ENCODE measurements around the gene CAMKMT.

Gene CAMKMT

DNA sequence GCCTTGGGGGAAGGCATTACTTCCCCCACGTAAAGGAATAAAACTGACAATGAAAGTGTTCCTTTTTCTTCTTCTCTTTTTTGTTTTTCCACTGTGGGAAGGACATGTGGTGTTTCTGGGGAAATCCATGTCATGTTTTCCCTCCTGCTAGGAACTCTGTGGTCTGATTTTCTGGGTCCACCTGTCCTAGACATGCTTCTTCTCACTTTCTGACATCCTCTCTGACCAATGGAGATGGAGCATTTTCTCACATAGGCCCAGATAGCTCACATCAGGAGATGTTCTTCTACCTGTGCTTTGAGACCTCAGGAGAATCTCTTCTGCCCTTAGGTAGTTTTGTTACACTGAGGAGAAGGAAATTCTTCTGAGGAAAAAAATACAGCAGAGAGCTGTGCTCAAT is 327.8 kb downstream of the CAMKMT start:
- no peak for DNase-seq (ENCODE audit: low read depth in 2 of 2)

DNA sequence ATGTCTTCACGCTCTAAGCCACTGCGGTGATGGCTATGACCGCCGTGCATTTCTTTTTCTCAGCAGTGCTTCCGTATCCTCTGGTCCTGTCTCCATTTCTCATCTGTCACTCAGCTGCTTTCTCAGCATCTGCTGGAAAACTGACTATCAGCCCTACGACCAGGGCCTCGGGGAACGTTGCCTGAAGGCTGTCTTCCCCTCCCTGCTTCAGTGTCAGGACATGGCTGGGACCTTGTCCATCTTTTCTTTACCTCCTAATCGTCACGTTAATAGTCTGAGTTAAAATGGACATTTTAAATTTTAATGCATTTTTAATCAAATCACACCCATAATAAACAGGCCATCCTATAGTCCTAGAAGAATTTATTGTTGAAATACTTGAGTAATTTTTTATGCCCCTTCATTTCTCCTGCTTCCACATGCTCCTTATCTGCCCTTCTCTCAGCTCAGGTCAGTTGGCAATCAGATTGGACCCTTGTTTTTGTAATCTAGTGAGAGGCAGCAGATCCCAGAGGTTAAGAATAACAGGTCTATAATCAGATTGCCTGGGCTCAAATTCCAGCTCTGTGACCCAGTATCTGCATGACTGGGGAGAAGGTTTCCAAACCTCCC is 329.5 kb downstream of the CAMKMT start:
- no peak for DNase-seq (ENCODE audit: low read depth in 2 of 2)

DNA sequence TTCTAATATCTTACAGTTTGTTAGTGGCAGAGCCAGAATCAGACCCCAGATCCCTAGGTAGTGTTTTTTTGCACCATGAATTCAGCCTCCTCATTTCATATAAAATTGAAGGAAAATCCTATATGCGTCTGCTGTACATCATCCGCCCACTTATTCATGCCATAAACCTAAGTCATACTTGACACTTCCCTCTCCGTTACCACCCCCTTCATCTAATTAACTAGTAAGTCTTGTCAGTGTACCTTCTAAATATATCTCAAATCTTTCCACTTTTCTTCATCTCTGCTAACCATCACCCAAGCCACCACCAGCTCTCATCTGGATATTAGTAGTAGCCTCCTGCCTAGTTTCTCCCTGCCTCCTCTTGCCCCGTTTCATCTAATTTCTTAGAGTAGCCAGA is 331.1 kb downstream of the CAMKMT start:
- DNase-seq (ENCODE audit: low read depth in 2 of 2): no peak

DNA sequence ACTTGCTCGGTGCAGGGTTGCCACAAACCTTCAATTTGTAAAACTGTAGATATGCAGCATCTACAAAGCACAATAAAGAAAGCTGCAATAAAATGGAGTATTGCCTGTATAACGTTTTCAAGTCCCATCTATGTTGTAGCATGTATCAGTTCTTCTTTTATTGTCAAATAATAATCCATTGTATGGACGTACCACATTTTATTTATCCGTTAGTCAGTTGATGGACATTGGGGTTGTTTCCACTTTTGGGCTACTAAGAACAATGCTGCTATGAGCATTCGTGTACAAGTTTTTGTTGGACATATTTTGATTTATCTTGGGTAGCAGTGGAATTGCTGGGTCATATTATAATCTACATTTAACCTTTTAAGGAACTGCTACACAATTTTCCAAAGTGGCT is 339.1 kb downstream of the CAMKMT start:
- no peak for DNase-seq (ENCODE audit: low read depth in 2 of 2)

DNA sequence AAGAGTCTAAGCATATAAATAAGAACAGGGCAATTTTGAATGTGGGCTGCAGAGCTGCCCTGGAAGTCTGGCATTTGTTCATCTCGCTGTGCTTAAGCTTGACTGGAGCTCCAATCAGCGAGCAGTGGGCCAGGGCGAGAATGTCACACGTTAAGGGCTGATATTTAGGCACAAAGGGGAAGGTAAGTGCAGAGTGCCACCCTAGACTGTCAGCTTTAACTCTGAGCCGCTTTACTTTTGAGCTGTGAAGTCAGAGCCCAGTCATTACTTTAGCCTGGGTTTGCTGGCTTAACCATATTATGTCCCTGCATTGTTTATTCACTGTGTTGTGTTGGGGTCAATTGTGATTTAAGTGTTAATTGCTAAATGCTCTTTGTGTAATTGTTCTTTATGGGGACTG is 343.6 kb downstream of the CAMKMT start:
- DNase-seq (ENCODE audit: low read depth in 2 of 2): no peak

DNA sequence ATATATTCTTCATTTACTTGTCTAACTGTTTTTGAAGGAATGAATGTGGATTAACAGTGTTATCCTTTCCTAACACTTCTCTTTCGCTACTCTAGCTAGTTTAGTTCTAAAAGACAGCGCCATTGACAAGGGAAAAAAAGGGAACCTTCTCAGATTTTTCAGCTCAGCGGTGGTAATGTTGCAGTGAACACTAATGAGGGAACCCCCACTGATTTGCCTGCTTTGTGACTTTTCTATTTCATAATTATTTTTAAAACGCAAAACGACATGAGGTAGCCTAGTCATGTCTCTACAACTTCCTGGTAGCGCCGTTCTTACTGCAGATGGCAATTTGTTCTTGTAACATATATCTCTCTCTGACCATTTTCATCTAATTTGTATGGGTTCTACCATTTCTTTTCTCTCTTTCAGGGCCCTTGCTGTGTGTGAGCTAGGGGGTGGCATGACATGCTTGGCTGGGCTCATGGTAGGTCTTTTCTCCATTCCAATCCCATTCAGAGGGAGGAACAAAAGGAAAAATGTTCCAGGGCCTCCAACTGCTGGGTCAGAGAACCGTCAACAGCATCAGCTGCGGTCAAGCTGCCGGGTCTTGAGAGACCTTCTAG is 344.2 kb downstream of the CAMKMT start:
- no peak for DNase-seq (ENCODE audit: low read depth in 2 of 2)

DNA sequence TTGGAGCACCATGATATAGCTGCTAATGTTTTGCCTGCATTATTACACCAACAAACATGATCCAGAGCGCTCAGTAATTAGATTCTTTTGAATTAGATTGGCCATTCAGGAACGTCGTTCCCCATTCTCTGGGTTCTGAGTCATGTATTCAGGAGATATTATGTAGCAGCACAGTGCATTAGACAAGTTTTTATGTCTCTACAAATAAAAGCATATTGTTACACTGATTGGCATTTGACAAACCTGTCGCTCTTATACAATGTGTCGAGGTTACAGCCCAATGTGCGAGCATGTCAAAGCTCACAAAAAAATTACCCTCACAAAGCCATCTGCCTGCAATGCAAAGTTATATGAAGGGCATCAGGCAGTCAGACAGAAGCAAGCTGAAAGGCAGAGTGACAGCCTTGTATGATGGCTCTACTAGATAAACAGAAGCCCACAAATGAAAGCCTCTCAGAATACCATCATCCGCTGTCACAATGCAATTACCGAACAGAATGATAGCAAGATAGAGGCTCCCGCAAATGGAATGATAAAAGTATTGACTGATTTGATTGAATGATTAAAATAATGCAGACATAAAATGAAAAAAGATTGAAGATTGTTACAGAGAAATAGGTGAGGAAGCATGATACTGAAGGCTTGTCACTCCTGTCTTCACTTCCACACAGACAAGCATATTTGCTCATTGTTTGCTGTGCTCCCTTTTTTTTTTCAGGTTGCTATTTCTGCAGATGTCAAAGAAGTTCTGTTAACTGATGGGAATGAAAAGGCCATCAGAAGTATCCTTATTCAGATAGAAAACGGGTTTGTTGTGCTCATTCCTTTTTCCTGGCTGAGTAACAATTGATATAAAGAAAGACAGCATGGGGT is 345.2 kb downstream of the CAMKMT start:
- no peak for DNase-seq (ENCODE audit: low read depth in 2 of 2)

DNA sequence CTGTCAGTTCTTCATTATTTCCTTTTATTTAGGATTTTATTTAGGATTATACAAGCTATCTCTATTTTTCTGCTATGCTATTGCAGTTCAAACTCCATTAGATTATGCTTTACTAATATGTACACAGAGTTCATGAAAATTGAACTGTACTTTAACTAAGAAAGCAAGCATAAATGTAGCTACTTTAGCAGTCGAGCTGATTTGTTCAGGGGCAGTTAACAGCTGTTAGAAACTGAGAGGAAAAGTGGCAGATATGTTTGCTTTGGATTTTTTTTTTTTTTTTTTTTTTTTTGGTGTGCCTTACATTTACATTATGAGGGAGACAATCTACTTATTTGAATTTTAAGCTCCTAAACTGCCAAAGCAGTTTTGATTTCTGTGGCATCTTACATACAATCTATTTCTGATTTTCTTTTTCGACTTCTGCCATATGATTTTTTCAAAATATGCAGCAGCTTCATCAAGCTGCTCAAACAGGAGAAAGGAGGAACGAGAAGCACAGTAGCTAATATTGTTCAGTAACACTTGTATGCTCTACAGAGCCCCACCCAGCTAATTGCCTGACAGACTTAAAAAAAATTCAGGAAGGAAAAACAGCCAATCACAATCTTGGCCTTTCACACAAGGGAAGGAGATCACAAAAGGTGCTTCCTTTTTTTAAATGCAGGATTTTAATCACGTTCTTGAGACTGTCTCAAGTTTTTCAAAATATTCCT is 346.4 kb downstream of the CAMKMT start:
- DNase-seq (ENCODE audit: low read depth in 2 of 2): no peak

DNA sequence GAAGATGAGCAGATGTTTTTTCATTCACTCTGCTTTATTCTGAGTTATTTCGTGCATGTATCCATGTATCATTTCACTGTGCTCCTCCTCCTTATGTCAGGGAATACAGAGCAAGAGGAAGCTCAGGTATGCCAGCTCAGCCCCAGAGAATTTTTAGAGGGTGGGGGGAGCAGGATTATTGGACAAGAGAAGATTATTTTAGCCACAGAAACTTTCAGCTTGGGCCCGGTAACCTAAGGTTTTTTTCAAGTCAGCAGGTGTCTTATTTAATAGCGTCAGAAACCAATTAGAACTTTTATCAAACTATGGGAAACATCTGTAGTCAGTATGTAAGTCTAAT is 346.9 kb downstream of the CAMKMT start:
- no peak for DNase-seq (ENCODE audit: low read depth in 2 of 2)

DNA sequence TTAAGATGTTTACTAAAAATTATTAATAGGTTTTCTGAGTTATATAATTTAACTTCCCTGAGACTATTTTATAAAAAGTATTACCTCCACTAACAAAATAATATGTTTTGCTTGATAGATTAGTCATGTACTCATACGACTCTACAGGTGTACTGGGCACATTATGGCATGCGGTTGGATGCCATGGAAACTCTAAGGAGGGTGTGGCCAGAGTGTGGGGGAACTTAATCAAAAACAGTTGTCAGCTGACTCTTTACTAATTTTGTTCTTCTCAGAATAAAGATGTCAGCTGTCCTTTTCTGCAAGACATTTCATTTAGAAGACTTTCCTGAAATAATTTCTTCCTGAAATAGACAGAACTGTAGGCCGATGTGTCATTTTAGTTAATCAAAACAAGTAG is 351.4 kb downstream of the CAMKMT start:
- no peak for DNase-seq (ENCODE audit: low read depth in 2 of 2)

DNA sequence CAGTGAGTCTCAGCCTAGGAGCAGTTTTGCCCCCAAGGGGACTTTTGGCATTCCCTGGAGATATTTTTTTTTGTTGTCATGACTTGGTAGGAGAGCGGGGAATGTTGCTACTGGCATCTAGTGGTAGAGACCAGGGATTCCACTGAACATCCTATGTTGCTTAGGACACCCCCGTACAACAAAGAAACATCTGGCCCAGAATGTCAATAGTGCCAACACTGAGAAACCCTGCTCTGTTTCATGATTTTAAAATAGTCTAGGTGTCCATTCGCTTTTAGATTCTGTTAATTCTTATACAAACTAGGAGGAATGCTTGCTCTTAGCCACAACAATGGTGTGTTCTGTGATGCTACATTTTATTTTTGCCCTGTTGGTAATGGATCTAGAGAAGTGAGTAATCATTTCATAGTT is 353.9 kb downstream of the CAMKMT start:
- no peak for DNase-seq (ENCODE audit: low read depth in 2 of 2)

DNA sequence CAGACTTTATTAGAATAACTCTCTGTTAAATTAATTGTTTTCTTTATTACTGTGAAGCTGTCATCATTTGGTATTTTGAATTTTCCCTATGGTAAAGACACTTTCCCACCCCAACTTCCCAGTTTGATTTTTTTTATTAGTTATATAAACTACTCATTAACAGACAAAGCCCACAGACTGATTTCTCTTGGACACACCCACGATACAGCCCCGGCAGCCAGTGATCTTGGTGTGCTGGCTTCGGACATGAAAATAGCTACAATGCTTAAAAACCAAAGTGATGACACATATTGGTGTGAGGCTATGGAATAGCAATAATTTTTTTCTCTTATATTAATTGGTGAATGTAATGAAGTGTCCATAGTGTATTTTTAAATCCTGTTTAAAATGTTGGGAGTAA is 354.4 kb downstream of the CAMKMT start:
- no peak for DNase-seq (ENCODE audit: low read depth in 2 of 2)

DNA sequence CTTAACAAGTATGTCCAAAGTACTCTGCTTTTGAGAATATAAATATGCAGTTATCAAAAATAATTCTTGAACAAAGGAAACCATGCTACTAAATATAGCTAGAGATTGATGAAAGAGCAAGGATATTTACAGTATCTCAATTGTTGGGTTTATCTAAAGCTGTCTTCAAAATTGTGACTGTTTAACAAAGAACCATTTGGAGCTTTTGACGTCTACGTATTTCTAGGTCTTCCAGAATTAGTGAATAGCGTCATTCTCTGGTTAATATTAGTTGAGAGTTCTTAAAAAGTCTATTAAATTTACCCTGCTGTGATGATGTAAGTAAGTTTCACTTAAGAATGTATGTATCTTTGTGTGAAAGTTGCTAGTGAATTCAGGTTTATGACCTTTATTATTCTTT is 356.7 kb downstream of the CAMKMT start:
- DNase-seq (ENCODE audit: low read depth in 2 of 2): no peak

DNA sequence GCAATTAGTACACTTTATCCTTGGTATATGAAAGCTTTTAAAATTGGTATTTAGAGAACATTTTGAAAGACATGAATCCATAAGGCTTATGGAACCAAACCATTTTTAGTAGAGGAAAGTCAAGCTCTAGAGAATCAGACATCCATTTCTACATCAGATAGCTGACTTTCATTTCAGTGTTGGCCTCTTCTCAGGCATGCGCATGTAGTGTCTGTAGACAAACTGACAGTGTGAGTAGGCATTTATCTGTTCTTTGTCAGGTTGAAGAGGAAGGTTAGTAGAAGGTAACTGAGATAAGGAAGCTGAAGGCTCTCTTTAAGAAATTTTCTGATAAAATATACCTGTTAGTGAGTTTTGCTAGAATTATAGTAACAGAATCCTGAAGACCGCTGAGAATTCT is 357.8 kb downstream of the CAMKMT start:
- DNase-seq (ENCODE audit: low read depth in 2 of 2): no peak

DNA sequence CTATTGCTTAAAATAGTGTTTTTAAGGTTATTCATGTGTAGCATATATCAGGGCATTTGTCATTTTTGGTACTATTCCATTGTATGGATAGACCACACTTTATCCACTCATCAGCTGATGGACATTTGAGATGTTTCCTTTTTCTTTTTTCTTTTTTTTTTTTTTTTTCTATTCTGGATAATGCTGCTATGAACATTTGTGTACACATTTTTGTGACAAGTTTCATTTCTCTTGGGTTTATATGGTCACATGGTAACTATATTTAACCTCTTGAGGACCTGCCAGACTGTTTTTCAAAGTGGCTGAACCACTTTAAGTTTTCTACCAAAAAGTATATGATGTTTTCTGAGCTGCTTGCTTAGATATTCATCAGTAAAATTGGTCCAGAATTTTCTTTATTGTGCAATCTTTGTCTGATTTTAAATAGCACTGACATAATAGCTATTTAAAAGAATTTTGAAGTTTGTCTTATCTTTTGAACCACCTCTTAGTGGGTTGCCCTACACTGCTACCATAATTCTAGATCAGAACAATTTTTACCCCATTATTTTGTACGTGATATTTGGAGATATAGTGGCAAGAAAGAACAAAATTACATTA is 360.4 kb downstream of the CAMKMT start:
- no peak for DNase-seq (ENCODE audit: low read depth in 2 of 2)

DNA sequence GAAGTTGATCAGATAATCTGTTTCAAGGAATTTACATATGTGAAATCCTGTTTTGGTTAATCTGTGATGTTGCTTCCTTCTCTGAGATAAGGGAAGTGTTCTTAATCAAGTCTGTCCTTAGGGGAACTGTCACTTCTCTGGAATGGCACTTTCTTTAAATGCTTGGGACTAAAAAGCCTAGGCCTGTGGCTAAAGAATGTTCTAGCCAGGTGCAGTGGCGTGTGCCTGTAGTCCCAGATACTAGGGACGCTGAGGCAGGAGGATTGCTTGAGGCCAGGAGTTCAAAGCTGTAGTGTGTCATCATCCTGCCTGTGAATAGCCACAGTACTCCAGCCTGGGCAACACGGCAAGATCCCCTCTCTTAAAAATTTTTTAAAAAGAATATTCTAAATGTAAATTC is 362.2 kb downstream of the CAMKMT start:
- no peak for DNase-seq (ENCODE audit: low read depth in 2 of 2)

DNA sequence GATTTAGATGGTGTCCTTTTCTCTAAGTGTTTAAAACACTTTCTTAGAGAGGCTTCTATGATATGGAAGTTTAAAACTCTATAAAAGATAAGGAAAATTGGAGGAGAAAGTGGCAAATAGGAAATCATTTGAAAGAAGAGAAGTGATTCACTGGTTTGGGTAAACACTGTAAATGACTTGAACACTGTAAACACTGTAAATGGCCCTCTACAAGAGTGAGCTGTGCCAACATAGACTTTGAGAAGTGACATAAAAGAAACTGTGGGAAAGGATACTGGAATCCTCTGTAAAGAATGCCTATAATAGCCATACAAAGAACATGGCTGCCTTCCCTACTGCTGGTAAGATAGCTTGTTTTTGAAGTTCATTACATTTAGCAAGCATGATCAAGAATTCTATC is 368.8 kb downstream of the CAMKMT start:
- DNase-seq (ENCODE audit: low read depth in 2 of 2): no peak

DNA sequence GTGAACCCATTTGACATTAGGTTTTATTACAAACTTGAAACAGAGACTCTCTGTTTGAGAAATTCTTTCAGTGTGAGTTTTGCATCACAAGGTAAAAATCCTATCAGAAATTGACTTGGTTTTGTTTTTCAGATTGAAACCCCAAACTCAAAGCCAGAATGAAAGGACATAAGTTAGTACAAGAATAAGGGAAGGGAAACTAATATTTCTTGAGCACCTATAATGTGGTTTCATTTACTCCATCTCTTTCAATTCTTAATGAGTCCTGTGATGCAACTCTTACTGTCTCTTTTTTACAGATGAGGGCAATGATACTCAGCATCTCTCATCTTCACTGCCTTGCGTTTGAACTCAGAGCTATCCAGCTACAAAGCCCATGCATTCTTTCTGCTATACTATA is 369.8 kb downstream of the CAMKMT start:
- no peak for DNase-seq (ENCODE audit: low read depth in 2 of 2)

DNA sequence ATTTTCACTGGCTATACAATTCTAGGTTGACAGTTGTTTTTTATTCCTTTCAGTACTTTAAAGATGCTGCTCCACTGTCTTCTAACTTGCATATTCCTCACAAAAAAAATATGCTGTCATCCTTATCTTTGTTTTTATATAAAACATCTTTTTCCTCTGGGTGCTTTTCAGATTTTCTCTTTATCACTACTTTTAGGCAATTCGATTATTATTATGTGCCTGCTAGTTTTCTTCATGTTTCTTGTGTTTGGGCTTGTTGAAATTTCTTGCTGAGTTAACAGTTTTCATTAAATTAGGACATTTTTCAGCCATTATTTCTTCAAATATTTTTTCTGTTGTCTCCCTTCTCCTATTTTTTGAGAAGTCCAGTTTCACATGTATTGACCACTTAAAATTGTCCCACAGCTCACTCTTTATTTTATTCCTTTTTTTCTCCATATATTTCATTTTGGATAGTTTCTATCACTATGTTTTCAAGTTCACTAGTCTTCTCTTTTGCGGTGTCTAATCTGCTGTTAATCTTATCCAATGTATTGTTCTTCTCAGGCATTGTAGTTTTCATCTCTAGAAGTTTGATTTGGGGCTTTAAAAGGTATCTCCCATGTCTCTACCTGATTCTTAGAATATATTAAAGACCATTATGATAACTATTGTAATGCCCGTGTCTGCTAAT is 374.7 kb downstream of the CAMKMT start:
- DNase-seq (ENCODE audit: low read depth in 2 of 2): no peak

DNA sequence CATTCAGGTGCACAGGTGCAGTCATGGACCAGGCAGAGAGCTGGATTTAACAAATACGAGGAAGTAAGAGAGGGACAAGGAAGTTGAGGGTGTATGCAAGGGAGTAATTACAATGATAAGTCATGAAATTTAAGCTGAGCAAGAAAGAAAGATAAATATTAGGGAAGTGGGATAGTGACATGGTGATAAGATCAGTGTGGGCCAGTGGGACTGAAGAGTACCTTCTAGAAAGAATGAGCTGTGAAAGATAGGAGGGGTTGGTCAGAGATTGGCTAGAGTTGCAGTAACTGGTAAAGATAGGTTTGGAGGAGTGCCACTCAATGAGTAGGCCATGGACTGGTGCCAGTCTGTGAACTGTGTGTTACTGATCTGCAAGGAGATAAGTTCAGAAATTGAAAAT is 378.9 kb downstream of the CAMKMT start:
- no peak for DNase-seq (ENCODE audit: low read depth in 2 of 2)

DNA sequence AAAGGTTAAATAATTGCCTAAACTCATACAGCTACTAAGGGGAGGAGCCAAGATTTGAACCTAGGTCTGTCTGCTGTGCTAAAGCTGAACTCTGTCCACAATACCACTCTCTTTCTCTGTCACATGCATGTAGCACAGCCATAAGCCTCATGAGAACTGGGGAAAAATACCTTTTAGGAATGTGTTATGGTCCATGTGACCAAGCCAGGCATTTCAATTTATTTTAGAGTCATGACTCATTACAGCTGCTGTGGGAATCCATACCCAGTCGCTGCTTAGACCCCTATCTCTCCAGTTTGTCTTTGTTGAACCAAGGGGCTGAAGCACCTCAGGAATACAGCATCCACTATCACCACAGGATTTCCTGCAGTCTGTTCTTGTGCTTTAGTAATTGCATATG is 379.8 kb downstream of the CAMKMT start:
- no peak for DNase-seq (ENCODE audit: low read depth in 2 of 2)

DNA sequence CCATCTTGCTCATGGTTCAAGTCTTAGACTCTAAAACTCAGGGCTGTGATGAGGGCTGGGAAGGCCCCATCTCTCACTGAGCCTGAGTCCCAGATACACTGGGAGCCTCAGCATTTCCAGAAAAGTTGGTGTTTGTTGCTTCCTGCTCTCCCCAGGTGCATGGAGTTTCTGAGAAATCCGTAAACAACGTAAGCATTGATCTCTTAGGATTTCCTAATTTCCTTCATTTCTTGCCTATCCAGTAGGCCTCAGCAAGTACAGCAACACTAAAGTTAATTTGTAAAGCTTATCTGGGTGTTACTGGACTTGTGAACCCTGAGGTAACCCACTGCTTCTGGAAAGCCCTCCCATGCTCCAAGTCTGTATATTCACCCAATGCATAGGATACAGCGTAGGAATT is 380.3 kb downstream of the CAMKMT start:
- no peak for DNase-seq (ENCODE audit: low read depth in 2 of 2)

Data from activated CD4-positive, alpha-beta T cell treated with anti-CD3 and anti-CD28 coated beads for 24 hours (primary cell).